Ascending aorta (tissue), 2 donors: ENCODE results near the gene TCEAL4. TPM values are rescaled to one million over a fixed set of nuclear protein-coding genes. Genes with fewer than 3 reads are reported as not detected.

Source experiments
- DNase-seq, 2 donors: peaks; one replicate each; pipeline ENCODE4 v3.0.0-alpha.2; 2019; ENCODE audit warnings: low spot score in 2 of 2
- H3K27ac ChIP-seq, 2 donors: fragments of 200-600 bp; sonication (generic); one replicate each; pipeline ENCODE4 v1.5.1; 2016 to 2017; ENCODE audit warnings: mild to moderate bottlenecking in 1 of 2
- H3K27me3 ChIP-seq: fragments of 200-600 bp; sonication (generic); one replicate; pipeline ENCODE4 v1.5.1; 2017
- H3K36me3 ChIP-seq, 2 donors: fragments of 200-600 bp; sonication (generic); one replicate each; pipeline ENCODE4 v1.5.1; 2016
- H3K4me1 ChIP-seq, 2 donors: fragments of 200-600 bp; sonication (generic); one replicate each; pipeline ENCODE4 v1.5.1; 2016 to 2017; ENCODE audit warnings: mild to moderate bottlenecking in 1 of 2
- H3K4me3 ChIP-seq, 2 donors: fragments of 200-600 bp; sonication (generic); one replicate each; pipeline ENCODE4 v1.5.1; 2016 to 2017; ENCODE audit warnings: mild to moderate bottlenecking in 1 of 2
- H3K9me3 ChIP-seq, 2 donors: fragments of 200-600 bp; sonication (generic); one replicate each; pipeline ENCODE4 v1.5.1; 2016
- CTCF ChIP-seq, 3 experiments: fragments of 200-600 bp in 2 of 3; fragments of 450-650 bp in 1 of 3; sonication (generic) in 2 of 3; IDR thresholded peaks; one replicate each; pipeline ENCODE4 v1.5.1; 2016 to 2019; ENCODE audit warnings: antibody characterized with exemption in 3 of 3, mild to moderate bottlenecking in 1 of 3, moderate library complexity in 1 of 3
- intact Hi-C: fragments of 100-400 bp; cut with DNase I; formaldehyde crosslinking; loops from one replicate; pipeline ENCODE4 v1.15.1; 2023
- total RNA-seq: library from RNA; depleted of rRNA; stranded (reverse); fragments of >200 nt; gene quantifications from one replicate; pipeline ENCODE4 v1.1.0, GENCODE V29; 2016

TCEAL4 gene
- total RNA-seq, 1 donor from 2014 or later: 91.7 TPM

- no peak for TF ChIP-seq CTCF (IDR thresholded peaks at IDR 0.05)
- peak overlapping the region; percentile 72 to 80 for H3K27ac ChIP-seq
- DNase-seq: no peak
- no peak overlapping the region for H3K4me3 ChIP-seq
- no peaks in the 10 kb centered on the region for H3K36me3 ChIP-seq
- peaks cover 0 to 14% of the 10 kb centered on the region in 2 donors for H3K4me1 ChIP-seq
- H3K27me3 ChIP-seq: no peaks in the 10 kb centered on the region
- H3K9me3 ChIP-seq: no peaks in the 10 kb centered on the region
- intact Hi-C loops: loop anchor here (2.0 to 5.0 kb wide), 3 partner anchors 48 to 147 kb away; partner anchors contain the start of genes MORF4L2, TCEAL3 and TCEAL4
These were observed 45.6 kb upstream of the TCEAL4 start for GRCh38 chrX:103539695-103540094.

GRCh38 chrX:103540145-103540544 is 45.2 kb upstream of the TCEAL4 start:
- intact Hi-C loops: no loop called here
- no peak for DNase-seq
- Histone ChIP-seq H3K4me3 (no peak overlapping the region), H3K4me1 (peaks cover 0 to 14% of the 10 kb centered on the region in 2 donors), H3K27ac (peak overlapping the region; percentile 72 to 80), H3K9me3 (no peaks in the 10 kb centered on the region), H3K36me3 (no peaks in the 10 kb centered on the region), H3K27me3 (no peaks in the 10 kb centered on the region)
- no peak for TF ChIP-seq CTCF (IDR thresholded peaks at IDR 0.05)

- H3K9me3 ChIP-seq: no peaks in the 10 kb centered on the region
- intact Hi-C loops: no loop called here
- no peak for DNase-seq
- no peak overlapping the region for H3K4me3 ChIP-seq
- no peak overlapping the region for H3K27ac ChIP-seq
- no peaks in the 10 kb centered on the region for H3K36me3 ChIP-seq
- H3K4me1 ChIP-seq: no peaks in the 10 kb centered on the region
- no peak for TF ChIP-seq CTCF (IDR thresholded peaks at IDR 0.05)
- H3K27me3 ChIP-seq: no peaks in the 10 kb centered on the region
These were observed 35.4 kb upstream of the TCEAL4 start for GRCh38 chrX:103549916-103550315.

- H3K9me3 ChIP-seq: no peaks in the 10 kb centered on the region
- intact Hi-C loops: no loop called here
- H3K4me3 ChIP-seq: no peak overlapping the region
- no peak overlapping the region for H3K27ac ChIP-seq
- TF ChIP-seq CTCF (IDR thresholded peaks at IDR 0.05): no peak
- H3K27me3 ChIP-seq: no peaks in the 10 kb centered on the region
- no peak for DNase-seq
- H3K36me3 ChIP-seq: no peaks in the 10 kb centered on the region
- no peaks in the 10 kb centered on the region for H3K4me1 ChIP-seq
These were observed 34.8 kb upstream of the TCEAL4 start for GRCh38 chrX:103550415-103551051.

GRCh38 chrX:103552236-103552635 is 33.1 kb upstream of the TCEAL4 start:
- Histone ChIP-seq H3K36me3 (no peaks in the 10 kb centered on the region), H3K27ac (no peak overlapping the region), H3K4me3 (no peak overlapping the region), H3K4me1 (no peaks in the 10 kb centered on the region), H3K27me3 (no peaks in the 10 kb centered on the region), H3K9me3 (no peaks in the 10 kb centered on the region)
- intact Hi-C loops: no loop called here
- TF ChIP-seq CTCF (IDR thresholded peaks at IDR 0.05): no peak
- DNase-seq: no peak
